K562 (cell line): ENCODE data around the gene RHOF. TPM values are rescaled to one million over a fixed set of nuclear protein-coding genes. Genes with fewer than 3 reads are reported as not detected.
A peak's percentile ranks its signal among the peaks of the same experiment; 100 is the strongest.

Source experiments
- EHMT2 ChIP-seq: fragments of 450-650 bp; IDR thresholded peaks from 2 replicates; pipeline ENCODE4 v1.6.1; 2018; ENCODE audit warnings: antibody characterized with exemption
- FIP1L1 ChIP-seq: fragments of 200-400 bp; formaldehyde crosslinking; IDR thresholded peaks from 2 replicates; pipeline ENCODE4 v1.6.1; 2018; ENCODE audit warnings: mild to moderate bottlenecking, low read depth, low read length; ENCODE audit not compliant: poor library complexity, severe bottlenecking
- FOXJ3 ChIP-seq: sonication (generic); formaldehyde crosslinking; IDR thresholded peaks from 2 replicates; pipeline ENCODE4 v1.4.0; 2020; ENCODE audit warnings: mild to moderate bottlenecking, missing genetic modification reagents
- FOXK1 ChIP-seq: sonication (generic); formaldehyde crosslinking; IDR thresholded peaks from 2 replicates; pipeline ENCODE4 v1.8.0; 2022; ENCODE audit warnings: missing genetic modification reagents, mild to moderate bottlenecking, borderline replicate concordance
- GTF2F1 ChIP-seq: IDR thresholded peaks from 2 replicates; pipeline ENCODE4 v1.6.1; 2011; ENCODE audit warnings: low read depth, low read length, improper control_type of control experiment
- NFRKB ChIP-seq: fragments of 450-650 bp; IDR thresholded peaks from 2 replicates; pipeline ENCODE4 v1.6.1; 2016; ENCODE audit warnings: low read depth
- SMAD2 ChIP-seq: fragments of 150-350 bp; IDR thresholded peaks from 2 replicates; pipeline ENCODE4 v1.6.1; 2014; ENCODE audit warnings: low read depth, mild to moderate bottlenecking, low read length
- ZFP30 ChIP-seq: fragments of 250-450 bp; sonication (Bioruptor Pico); IDR thresholded peaks from 2 replicates; pipeline ENCODE4 v1.8.0; 2022; ENCODE audit warnings: moderate library complexity, mild to moderate bottlenecking, inconsistent platforms, borderline replicate concordance
- ZFX ChIP-seq: sonication (generic); formaldehyde crosslinking; IDR thresholded peaks from 2 replicates; pipeline ENCODE4 v1.8.0; 2022; ENCODE audit warnings: mild to moderate bottlenecking, missing genetic modification reagents, moderate library complexity
- ZNF324 ChIP-seq: fragments of 250-450 bp; sonication (Bioruptor Pico); IDR thresholded peaks from 2 replicates; pipeline ENCODE4 v1.4.0; 2020; ENCODE audit warnings: mild to moderate bottlenecking
- ZNF668 ChIP-seq: fragments of 250-450 bp; sonication (Bioruptor Pico); IDR thresholded peaks from 2 replicates; pipeline ENCODE4 v1.8.0; 2022; ENCODE audit warnings: mild to moderate bottlenecking, inconsistent platforms
- ZNF780A ChIP-seq: fragments of 250-450 bp; sonication (Bioruptor Pico); IDR thresholded peaks from 2 replicates; pipeline ENCODE4 v1.5.0; 2021; ENCODE audit warnings: mild to moderate bottlenecking
- polyA plus RNA-seq, 8 experiments: library from polyadenylated mRNA; depleted of rRNA in 4 of 8; stranded (reverse) in 5 of 8; unstranded in 3 of 8; fragments of >200 nt; fragmentation: Nextera tagmentation in 2 of 8; fragmentation: Illumina TruSeq in 1 of 8; extraction: Ambion mirVana in 2 of 8; extraction: Trizol in 1 of 8; gene quantifications; 2 replicates each; pipeline versions ENCODE4 v1.2.1 to v1.2.3, GENCODE V29; 2011 to 2014; ENCODE audit warnings: inconsistent platforms in 1 of 8, missing spikeins in 1 of 8
- total RNA-seq, 7 experiments: library from RNA; depleted of rRNA in 6 of 7; stranded (reverse); fragments of >200 nt in 6 of 7; fragmentation: Illumina TruSeq in 2 of 7; extraction: Trizol in 2 of 7; gene quantifications; 2 replicates each; pipeline versions ENCODE4 v1.2.1 to v1.2.3, GENCODE V29; 2011 to 2021; ENCODE audit warnings: low replicate concordance in 1 of 7
- TF ChIP-seq, protein P1 (sequence below): fragments of 200-600 bp; sonication (generic); IDR thresholded peaks from one replicate; pipeline ENCODE4 v1.6.1; 2012; ENCODE audit warnings: mild to moderate bottlenecking, low read depth, low read length, inconsistent platforms
- TF ChIP-seq, protein P2 (sequence below): sonication (generic); formaldehyde crosslinking; IDR thresholded peaks from 2 replicates; pipeline ENCODE4 v1.9.0; 2022; ENCODE audit warnings: mild to moderate bottlenecking, missing genetic modification reagents
- TF ChIP-seq, protein P3 (sequence below): fragments of 450-650 bp; IDR thresholded peaks from 2 replicates; pipeline ENCODE4 v1.7.0; 2016; ENCODE audit warnings: borderline replicate concordance

RHOF gene
- total and polyA plus RNA-seq, 9 of the 15 experiments (the other 6 are each of a cell fraction or from before 2014, with no cell fraction given) = 0.13 to 10.1 (median 4.0) TPM

DNA sequence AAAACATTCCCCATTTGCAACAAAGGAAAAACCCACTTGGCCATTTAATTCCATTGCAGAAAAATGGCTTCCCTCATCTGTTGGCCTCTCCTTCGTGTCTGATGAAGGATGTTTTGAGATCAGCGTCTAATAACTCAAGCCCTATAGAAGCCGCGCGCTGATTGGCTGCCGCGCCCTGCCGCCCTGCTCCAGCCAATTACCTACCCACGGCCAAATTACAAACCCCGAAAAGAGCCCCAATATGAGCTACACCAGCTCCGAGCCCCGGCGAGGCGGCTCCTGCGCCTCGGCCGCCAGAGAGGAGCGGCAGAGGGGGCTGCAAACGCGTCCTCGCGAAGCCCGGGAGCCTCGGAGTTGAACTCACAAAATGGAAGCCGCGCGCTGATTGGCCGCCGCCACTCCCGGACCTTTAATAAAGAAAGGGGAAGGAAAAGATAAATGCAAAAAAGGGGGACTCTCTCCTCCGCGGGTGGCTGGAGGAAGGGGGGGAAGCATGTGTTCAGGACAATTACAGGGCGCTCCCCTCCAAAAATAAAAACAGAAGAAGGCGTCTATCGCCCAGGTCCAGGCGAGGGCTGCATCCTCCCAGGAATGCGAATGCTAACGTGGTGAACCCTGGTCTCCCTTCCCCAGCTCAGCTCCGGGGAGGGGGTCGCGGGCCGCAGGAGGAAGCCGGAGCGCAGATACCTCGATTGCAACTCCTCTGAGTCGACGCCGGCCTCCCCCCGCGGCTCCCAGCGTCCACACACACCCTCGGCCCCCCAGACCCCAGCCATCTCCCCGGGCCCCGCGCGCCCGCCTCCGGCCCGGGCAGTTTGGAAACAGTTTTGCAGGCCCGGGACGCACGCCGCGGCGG, 9.6 kb upstream of the RHOF start (continued):
- TF ChIP-seq, protein P1, sequence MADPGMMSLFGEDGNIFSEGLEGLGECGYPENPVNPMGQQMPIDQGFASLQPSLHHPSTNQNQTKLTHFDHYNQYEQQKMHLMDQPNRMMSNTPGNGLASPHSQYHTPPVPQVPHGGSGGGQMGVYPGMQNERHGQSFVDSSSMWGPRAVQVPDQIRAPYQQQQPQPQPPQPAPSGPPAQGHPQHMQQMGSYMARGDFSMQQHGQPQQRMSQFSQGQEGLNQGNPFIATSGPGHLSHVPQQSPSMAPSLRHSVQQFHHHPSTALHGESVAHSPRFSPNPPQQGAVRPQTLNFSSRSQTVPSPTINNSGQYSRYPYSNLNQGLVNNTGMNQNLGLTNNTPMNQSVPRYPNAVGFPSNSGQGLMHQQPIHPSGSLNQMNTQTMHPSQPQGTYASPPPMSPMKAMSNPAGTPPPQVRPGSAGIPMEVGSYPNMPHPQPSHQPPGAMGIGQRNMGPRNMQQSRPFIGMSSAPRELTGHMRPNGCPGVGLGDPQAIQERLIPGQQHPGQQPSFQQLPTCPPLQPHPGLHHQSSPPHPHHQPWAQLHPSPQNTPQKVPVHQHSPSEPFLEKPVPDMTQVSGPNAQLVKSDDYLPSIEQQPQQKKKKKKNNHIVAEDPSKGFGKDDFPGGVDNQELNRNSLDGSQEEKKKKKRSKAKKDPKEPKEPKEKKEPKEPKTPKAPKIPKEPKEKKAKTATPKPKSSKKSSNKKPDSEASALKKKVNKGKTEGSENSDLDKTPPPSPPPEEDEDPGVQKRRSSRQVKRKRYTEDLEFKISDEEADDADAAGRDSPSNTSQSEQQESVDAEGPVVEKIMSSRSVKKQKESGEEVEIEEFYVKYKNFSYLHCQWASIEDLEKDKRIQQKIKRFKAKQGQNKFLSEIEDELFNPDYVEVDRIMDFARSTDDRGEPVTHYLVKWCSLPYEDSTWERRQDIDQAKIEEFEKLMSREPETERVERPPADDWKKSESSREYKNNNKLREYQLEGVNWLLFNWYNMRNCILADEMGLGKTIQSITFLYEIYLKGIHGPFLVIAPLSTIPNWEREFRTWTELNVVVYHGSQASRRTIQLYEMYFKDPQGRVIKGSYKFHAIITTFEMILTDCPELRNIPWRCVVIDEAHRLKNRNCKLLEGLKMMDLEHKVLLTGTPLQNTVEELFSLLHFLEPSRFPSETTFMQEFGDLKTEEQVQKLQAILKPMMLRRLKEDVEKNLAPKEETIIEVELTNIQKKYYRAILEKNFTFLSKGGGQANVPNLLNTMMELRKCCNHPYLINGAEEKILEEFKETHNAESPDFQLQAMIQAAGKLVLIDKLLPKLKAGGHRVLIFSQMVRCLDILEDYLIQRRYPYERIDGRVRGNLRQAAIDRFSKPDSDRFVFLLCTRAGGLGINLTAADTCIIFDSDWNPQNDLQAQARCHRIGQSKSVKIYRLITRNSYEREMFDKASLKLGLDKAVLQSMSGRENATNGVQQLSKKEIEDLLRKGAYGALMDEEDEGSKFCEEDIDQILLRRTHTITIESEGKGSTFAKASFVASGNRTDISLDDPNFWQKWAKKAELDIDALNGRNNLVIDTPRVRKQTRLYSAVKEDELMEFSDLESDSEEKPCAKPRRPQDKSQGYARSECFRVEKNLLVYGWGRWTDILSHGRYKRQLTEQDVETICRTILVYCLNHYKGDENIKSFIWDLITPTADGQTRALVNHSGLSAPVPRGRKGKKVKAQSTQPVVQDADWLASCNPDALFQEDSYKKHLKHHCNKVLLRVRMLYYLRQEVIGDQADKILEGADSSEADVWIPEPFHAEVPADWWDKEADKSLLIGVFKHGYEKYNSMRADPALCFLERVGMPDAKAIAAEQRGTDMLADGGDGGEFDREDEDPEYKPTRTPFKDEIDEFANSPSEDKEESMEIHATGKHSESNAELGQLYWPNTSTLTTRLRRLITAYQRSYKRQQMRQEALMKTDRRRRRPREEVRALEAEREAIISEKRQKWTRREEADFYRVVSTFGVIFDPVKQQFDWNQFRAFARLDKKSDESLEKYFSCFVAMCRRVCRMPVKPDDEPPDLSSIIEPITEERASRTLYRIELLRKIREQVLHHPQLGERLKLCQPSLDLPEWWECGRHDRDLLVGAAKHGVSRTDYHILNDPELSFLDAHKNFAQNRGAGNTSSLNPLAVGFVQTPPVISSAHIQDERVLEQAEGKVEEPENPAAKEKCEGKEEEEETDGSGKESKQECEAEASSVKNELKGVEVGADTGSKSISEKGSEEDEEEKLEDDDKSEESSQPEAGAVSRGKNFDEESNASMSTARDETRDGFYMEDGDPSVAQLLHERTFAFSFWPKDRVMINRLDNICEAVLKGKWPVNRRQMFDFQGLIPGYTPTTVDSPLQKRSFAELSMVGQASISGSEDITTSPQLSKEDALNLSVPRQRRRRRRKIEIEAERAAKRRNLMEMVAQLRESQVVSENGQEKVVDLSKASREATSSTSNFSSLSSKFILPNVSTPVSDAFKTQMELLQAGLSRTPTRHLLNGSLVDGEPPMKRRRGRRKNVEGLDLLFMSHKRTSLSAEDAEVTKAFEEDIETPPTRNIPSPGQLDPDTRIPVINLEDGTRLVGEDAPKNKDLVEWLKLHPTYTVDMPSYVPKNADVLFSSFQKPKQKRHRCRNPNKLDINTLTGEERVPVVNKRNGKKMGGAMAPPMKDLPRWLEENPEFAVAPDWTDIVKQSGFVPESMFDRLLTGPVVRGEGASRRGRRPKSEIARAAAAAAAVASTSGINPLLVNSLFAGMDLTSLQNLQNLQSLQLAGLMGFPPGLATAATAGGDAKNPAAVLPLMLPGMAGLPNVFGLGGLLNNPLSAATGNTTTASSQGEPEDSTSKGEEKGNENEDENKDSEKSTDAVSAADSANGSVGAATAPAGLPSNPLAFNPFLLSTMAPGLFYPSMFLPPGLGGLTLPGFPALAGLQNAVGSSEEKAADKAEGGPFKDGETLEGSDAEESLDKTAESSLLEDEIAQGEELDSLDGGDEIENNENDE = no peak
- TF ChIP-seq FOXK1 (CRISPR knock-in tag) (no peak), ZNF324 (CRISPR knock-in tag) (no peak), ZFX (CRISPR knock-in tag) (peak; percentile 77), FOXJ3 (CRISPR knock-in tag) (no peak), SMAD2 (no peak), ZNF668 (no peak), NFRKB (peak; percentile 100), EHMT2 (no peak), ZNF780A (CRISPR knock-in tag) (no peak), ZFP30 (no peak), GTF2F1 (0 out of 2 replicates have a peak, but pooled peaks have one; percentile 63), FIP1L1 (no peak)
- TF ChIP-seq, protein P2, sequence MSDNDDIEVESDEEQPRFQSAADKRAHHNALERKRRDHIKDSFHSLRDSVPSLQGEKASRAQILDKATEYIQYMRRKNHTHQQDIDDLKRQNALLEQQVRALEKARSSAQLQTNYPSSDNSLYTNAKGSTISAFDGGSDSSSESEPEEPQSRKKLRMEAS (CRISPR knock-in tag) = peak; percentile 63
- TF ChIP-seq, protein P3, sequence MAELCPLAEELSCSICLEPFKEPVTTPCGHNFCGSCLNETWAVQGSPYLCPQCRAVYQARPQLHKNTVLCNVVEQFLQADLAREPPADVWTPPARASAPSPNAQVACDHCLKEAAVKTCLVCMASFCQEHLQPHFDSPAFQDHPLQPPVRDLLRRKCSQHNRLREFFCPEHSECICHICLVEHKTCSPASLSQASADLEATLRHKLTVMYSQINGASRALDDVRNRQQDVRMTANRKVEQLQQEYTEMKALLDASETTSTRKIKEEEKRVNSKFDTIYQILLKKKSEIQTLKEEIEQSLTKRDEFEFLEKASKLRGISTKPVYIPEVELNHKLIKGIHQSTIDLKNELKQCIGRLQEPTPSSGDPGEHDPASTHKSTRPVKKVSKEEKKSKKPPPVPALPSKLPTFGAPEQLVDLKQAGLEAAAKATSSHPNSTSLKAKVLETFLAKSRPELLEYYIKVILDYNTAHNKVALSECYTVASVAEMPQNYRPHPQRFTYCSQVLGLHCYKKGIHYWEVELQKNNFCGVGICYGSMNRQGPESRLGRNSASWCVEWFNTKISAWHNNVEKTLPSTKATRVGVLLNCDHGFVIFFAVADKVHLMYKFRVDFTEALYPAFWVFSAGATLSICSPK = no peak
